HCT116 (cell line): Measurements from ENCODE around the gene BAIAP2L2. TPM values are rescaled to one million over a fixed set of nuclear protein-coding genes. Genes with fewer than 3 reads are reported as not detected.

Experiments used
- ATAC-seq: fragments of 200-7000 bp; cut with Tn5 transposase; 2 replicates; pipeline ENCODE4 v1.9.1; 2020; ENCODE audit warnings: mild to moderate bottlenecking, moderate library complexity
- BruUV-seq: library from RNA; stranded (reverse); fragments of 400-500 nt; replicated peaks from 2 replicates; lab custom pipeline; 2021; lab: Mats Ljungman, UMichigan
- CTCF ChIA-PET: fragments of 300-600 bp; sonication (Branson Sonifier 250); formaldehyde crosslinking; loops from one replicate; lab custom pipeline; 2021; ENCODE audit warnings: antibody characterized with exemption; lab: Charles Lee
- POLR2A ChIA-PET: fragments of 300-600, 350-600 bp; sonication (Branson Sonifier 250); formaldehyde crosslinking; loops from one replicate; lab custom pipeline; 2021; ENCODE audit warnings: antibody characterized with exemption; lab: Charles Lee
- RAD21 ChIA-PET, 2 experiments: fragments of 300-600 bp; sonication (Branson Sonifier 250); formaldehyde crosslinking; loops; one replicate each; lab custom pipeline; 2023; ENCODE audit warnings: low total read pairs in 2 of 2; ENCODE audit not compliant: uncharacterized antibody in 2 of 2, unreplicated experiment in 2 of 2, low non-redundant PET in 1 of 2; lab: Charles Lee
- DNase-seq: peaks from one replicate; pipeline ENCODE4 v3.0.0-alpha.2; 2010; ENCODE audit warnings: low read depth, low spot score
- H2AFZ ChIP-seq: fragments of 200-600 bp; shearing (Covaris generic), sonication (generic); 2 replicates; pipeline ENCODE4 v1.6.1; 2017; ENCODE audit warnings: low read depth, mixed run types, mixed read lengths, antibody characterized with exemption, low read length; ENCODE audit not compliant: poor library complexity, severe bottlenecking
- H3K27ac ChIP-seq: 2 replicates; pipeline ENCODE4 v1.5.1; 2012; ENCODE audit warnings: low read depth, low read length
- H3K27me3 ChIP-seq: fragments of 200-600 bp; sonication (generic); 2 replicates; pipeline ENCODE4 v1.6.1; 2016; ENCODE audit warnings: mixed run types, low read length, mixed read lengths; ENCODE audit not compliant: insufficient read depth
- H3K36me3 ChIP-seq, 2 experiments: fragments of 200-500 bp in 1 of 2; fragments of 200-600 bp in 1 of 2; sonication (Bioruptor generic) in 1 of 2; sonication (generic) in 1 of 2; 2 replicates each; pipeline versions ENCODE4 v1.5.1 to v1.6.1; 2014 to 2016; ENCODE audit warnings: low read length in 2 of 2, inconsistent platforms in 1 of 2, mixed read lengths in 1 of 2, mixed run types in 1 of 2; ENCODE audit not compliant: insufficient read depth in 2 of 2, control insufficient read depth in 1 of 2
- H3K4me1 ChIP-seq, 2 experiments: fragments of 200-600 bp in 1 of 2; sonication (generic) in 1 of 2; 2 replicates each; pipeline versions ENCODE4 v1.5.1 to v1.6.1; 2012 to 2017; ENCODE audit warnings: low read length in 2 of 2, inconsistent platforms in 1 of 2, mild to moderate bottlenecking in 1 of 2, mixed read lengths in 1 of 2, mixed run types in 1 of 2, moderate library complexity in 1 of 2; ENCODE audit not compliant: insufficient read depth in 2 of 2, control insufficient read depth in 1 of 2
- H3K4me2 ChIP-seq: fragments of 200-600 bp; sonication (generic); 2 replicates; pipeline ENCODE4 v1.6.1; 2017; ENCODE audit warnings: mixed run types, low read length, mixed read lengths
- H3K4me3 ChIP-seq, 2 experiments: fragments of 200-600 bp in 1 of 2; sonication (generic) in 1 of 2; replicated peaks in 1 of 2; 2 replicates each; pipeline ENCODE4 v1.5.1; 2011 to 2016; ENCODE audit warnings: low read length in 2 of 2, control low read depth in 1 of 2, low read depth in 1 of 2, mild to moderate bottlenecking in 1 of 2, mixed read lengths in 1 of 2, mixed run types in 1 of 2
- H3K79me2 ChIP-seq: fragments of 200-600 bp; sonication (generic); 2 replicates; pipeline ENCODE4 v1.6.1; 2017; ENCODE audit warnings: mild to moderate bottlenecking, mixed run types, low read length, moderate library complexity, mixed read lengths; ENCODE audit not compliant: insufficient read depth
- H3K9ac ChIP-seq: fragments of 200-600 bp; sonication (generic); 2 replicates; pipeline ENCODE4 v1.6.1; 2016; ENCODE audit warnings: low read length, mixed read lengths
- H3K9me2 ChIP-seq: fragments of 200-600 bp; sonication (generic), shearing (Covaris generic); 2 replicates; pipeline ENCODE4 v1.6.1; 2017; ENCODE audit warnings: mixed run types, mild to moderate bottlenecking, moderate library complexity; ENCODE audit not compliant: insufficient read depth
- H3K9me3 ChIP-seq, 2 experiments: fragments of 200-500 bp in 1 of 2; fragments of 200-600 bp in 1 of 2; sonication (Bioruptor generic) in 1 of 2; sonication (generic) in 1 of 2; 2 replicates each; pipeline ENCODE4 v1.6.1; 2014 to 2017; ENCODE audit warnings: low read length in 2 of 2, mixed read lengths in 2 of 2, inconsistent platforms in 1 of 2, low read depth in 1 of 2, mild to moderate bottlenecking in 1 of 2, mixed run types in 1 of 2, moderate library complexity in 1 of 2; ENCODE audit not compliant: control insufficient read depth in 1 of 2, insufficient read depth in 1 of 2
- H4K20me1 ChIP-seq: fragments of 200-600 bp; sonication (generic), shearing (Covaris generic); 2 replicates; pipeline ENCODE4 v1.6.1; 2017; ENCODE audit warnings: mixed run types, mild to moderate bottlenecking, moderate library complexity; ENCODE audit not compliant: insufficient read depth
- CEBPB ChIP-seq: IDR thresholded peaks from 2 replicates; pipeline ENCODE4 v1.6.1; 2012; ENCODE audit warnings: low read depth
- CTCF ChIP-seq, 3 experiments: fragments of 200-600 bp in 1 of 3; sonication (generic) in 1 of 3; IDR thresholded peaks in 2 of 3; conservative IDR thresholded peaks in 1 of 3; 2 replicates each; pipeline ENCODE4 v1.5.1; 2012 to 2017; ENCODE audit warnings: low read depth in 2 of 3, low read length in 2 of 3, antibody characterized with exemption in 1 of 3, borderline replicate concordance in 1 of 3, control low read depth in 1 of 3, mild to moderate bottlenecking in 1 of 3, mixed read lengths in 1 of 3, mixed run types in 1 of 3, moderate library complexity in 1 of 3; ENCODE audit not compliant: insufficient read depth in 1 of 3
- EGR1 ChIP-seq: IDR thresholded peaks from 2 replicates; pipeline ENCODE4 v1.6.1; 2012; ENCODE audit warnings: low read depth
- EZH2phosphoT487 ChIP-seq: fragments of 200-600 bp; IDR thresholded peaks from 2 replicates; pipeline ENCODE4 v1.6.1; 2018; ENCODE audit warnings: antibody characterized with exemption, borderline replicate concordance
- FOSL1 ChIP-seq: IDR thresholded peaks from 2 replicates; pipeline ENCODE4 v1.6.1; 2012; ENCODE audit warnings: low read depth
- JUND ChIP-seq: IDR thresholded peaks from 2 replicates; pipeline ENCODE4 v1.6.1; 2012
- POLR2A ChIP-seq: IDR thresholded peaks from 2 replicates; pipeline ENCODE4 v1.7.0; 2011; ENCODE audit warnings: borderline replicate concordance; ENCODE audit not compliant: insufficient read depth, insufficient read length; ENCODE audit errors: extremely low read depth
- RAD21 ChIP-seq: IDR thresholded peaks from 2 replicates; pipeline ENCODE4 v1.6.1; 2012; ENCODE audit warnings: low read depth, mild to moderate bottlenecking
- SP1 ChIP-seq: IDR thresholded peaks from 2 replicates; pipeline ENCODE4 v1.6.1; 2012; ENCODE audit warnings: low read depth
- SRF ChIP-seq: IDR thresholded peaks from 2 replicates; pipeline ENCODE4 v1.6.1; 2012; ENCODE audit warnings: low read depth
- intact Hi-C: fragments of 100-400 bp; cut with micrococcal nuclease; formaldehyde crosslinking; loops from 2 replicates; pipeline ENCODE4 v1.10.0; 2022
- total RNA-seq: library from RNA; stranded (reverse); gene quantifications from one replicate; pipeline ENCODE4 v1.2.1, GENCODE V29; 2021; ENCODE audit not compliant: unreplicated experiment

The BAIAP2L2 gene
- total RNA-seq, 1 experiment from 2014 or later: 1.0 TPM

DNA sequence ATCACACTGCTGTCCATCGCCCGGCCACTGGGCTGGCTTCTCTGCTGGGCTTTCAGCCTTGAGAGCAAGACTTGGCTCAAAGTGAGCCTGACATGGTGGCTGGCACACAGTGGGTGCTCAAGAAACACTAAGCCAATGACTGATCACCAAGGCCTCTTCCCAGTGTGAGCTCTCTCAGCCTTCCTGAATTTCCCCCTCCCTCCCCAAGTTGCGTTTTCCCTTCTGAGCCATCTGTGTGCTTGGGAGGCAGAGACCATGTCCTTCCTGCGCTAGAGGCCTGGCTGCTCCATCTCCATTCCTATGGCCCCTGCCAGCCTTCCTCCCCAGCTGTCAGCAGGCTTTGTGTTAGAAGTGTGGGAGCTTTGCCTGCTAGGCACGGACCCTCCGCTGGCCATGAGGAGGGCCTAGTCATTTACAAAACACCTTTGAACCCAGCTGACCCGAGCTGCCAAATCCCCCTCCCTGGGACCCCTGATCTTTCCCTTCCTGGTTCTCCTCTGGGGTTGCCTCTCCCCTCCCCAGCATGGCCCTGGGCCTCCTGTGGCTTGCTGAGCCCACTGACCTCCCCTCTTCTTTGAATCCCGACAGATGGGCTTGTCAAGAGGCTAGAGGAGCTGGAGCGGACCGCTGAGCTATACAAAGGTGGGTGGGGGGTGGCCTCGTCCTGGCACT lies 40.1 kb downstream of the BAIAP2L2 start:
- ChIA-PET CTCF (no interaction called here), POLR2A (no interaction called here), RAD21 (no interaction called here)
- Histone ChIP-seq H2AFZ (no peak overlapping the region), H3K27me3 (no peaks in the 10 kb centered on the region), H3K36me3 (peaks cover 12 to 24% of the 10 kb centered on the region in 2 experiments; a peak in 3 of 4 replicates), H3K4me1 (no peaks in the 10 kb centered on the region), H3K9ac (no peak overlapping the region), H3K4me3 (no peak overlapping the region), H3K9me3 (no peaks in the 10 kb centered on the region), H4K20me1 (no peaks in the 10 kb centered on the region), H3K79me2 (no peaks in the 10 kb centered on the region), H3K9me2 (no peaks in the 10 kb centered on the region), H3K27ac (no peak overlapping the region), H3K4me2 (no peak overlapping the region)
- DNase-seq (no peak), ATAC-seq (no peak)
- intact Hi-C loops: no loop called here
- no TSS peak for BruUV-seq
- TF ChIP-seq FOSL1: no peak
- no peak for TF ChIP-seq CTCF (IDR thresholded peaks at IDR 0.05 in 2 of 3, conservative IDR thresholded peaks at IDR 0.05 in 1 of 3; ENCODE audit: borderline replicate concordance in 1 of 3, insufficient read depth in 1 of 3, low read depth in 2 of 3, low read length in 2 of 3)
- no peak for TF ChIP-seq SRF

GRCh38 chr22:38069372-38070249 lies 40.9 kb downstream of the BAIAP2L2 start:
- H3K27me3 ChIP-seq: no peaks in the 10 kb centered on the region
- ChIA-PET RAD21 (no interaction called here), POLR2A (no interaction called here), CTCF (no interaction called here)
- intact Hi-C loops: no loop called here
- DNase-seq (no peak), ATAC-seq (peak; percentile 67)
- TF ChIP-seq CEBPB (no peak), RAD21 (peak; percentile 54), EZH2phosphoT487 (no peak), CTCF (IDR thresholded peaks at IDR 0.05 in 2 of 3, conservative IDR thresholded peaks at IDR 0.05 in 1 of 3; ENCODE audit: borderline replicate concordance in 1 of 3, insufficient read depth in 1 of 3, low read depth in 2 of 3, low read length in 2 of 3) (peak in 2 of 3 experiments; percentile 38 to 54; a peak in 4 of 6 replicates), POLR2A (no peak), EGR1 (no peak), JUND (no peak), SP1 (no peak)
- H3K4me2 ChIP-seq: no peak overlapping the region
- no peak overlapping the region for H2AFZ ChIP-seq
- H3K4me3 ChIP-seq: no peak overlapping the region
- H3K9me3 ChIP-seq: no peaks in the 10 kb centered on the region
- no peaks in the 10 kb centered on the region for H3K79me2 ChIP-seq
- no peaks in the 10 kb centered on the region for H4K20me1 ChIP-seq
- H3K36me3 ChIP-seq: peaks cover 12 to 26% of the 10 kb centered on the region in 2 experiments; a peak in 3 of 4 replicates
- no peaks in the 10 kb centered on the region for H3K9me2 ChIP-seq
- H3K4me1 ChIP-seq: no peaks in the 10 kb centered on the region
- BruUV-seq: no TSS peak
- H3K9ac ChIP-seq: no peak overlapping the region
- H3K27ac ChIP-seq: no peak overlapping the region
